HepG2 (cell line): Measurements from ENCODE around the gene GRIK3. TPM values are rescaled to one million over a fixed set of nuclear protein-coding genes. Genes with fewer than 3 reads are reported as not detected.
A peak's percentile ranks its signal among the peaks of the same experiment; 100 is the strongest.

Experiments used
- DNMT1 ChIP-seq: sonication (generic); formaldehyde crosslinking; IDR thresholded peaks from 2 replicates; pipeline ENCODE4 v1.5.1; 2020; ENCODE audit warnings: mild to moderate bottlenecking, missing genetic modification reagents
- FOXO1 ChIP-seq: sonication (generic); formaldehyde crosslinking; IDR thresholded peaks from 2 replicates; pipeline ENCODE4 v1.4.0; 2020; ENCODE audit warnings: missing genetic modification reagents
- HNRNPK ChIP-seq: fragments of 200-400 bp; formaldehyde crosslinking; IDR thresholded peaks from 2 replicates; pipeline ENCODE4 v1.6.1; 2018; ENCODE audit warnings: low read length, low read depth, moderate library complexity, mild to moderate bottlenecking; ENCODE audit not compliant: poor library complexity, severe bottlenecking
- MBD4 ChIP-seq: IDR thresholded peaks from 2 replicates; pipeline ENCODE4 v1.6.1; 2012; ENCODE audit warnings: low read length, inconsistent platforms, borderline replicate concordance
- MXD1 ChIP-seq: sonication (generic); formaldehyde crosslinking; IDR thresholded peaks from 2 replicates; pipeline ENCODE4 v1.4.0; 2020; ENCODE audit warnings: mild to moderate bottlenecking, missing genetic modification reagents
- NKX3-1 ChIP-seq: sonication (generic); formaldehyde crosslinking; IDR thresholded peaks from 2 replicates; pipeline ENCODE4 v1.5.0; 2020; ENCODE audit warnings: missing genetic modification reagents
- PCBP1 ChIP-seq: fragments of 200-400 bp; formaldehyde crosslinking; IDR thresholded peaks from 2 replicates; pipeline ENCODE4 v1.6.1; 2017; ENCODE audit warnings: mild to moderate bottlenecking, low read depth, low read length, borderline replicate concordance
- RAD21 ChIP-seq: fragments of 450-650 bp; formaldehyde crosslinking; IDR thresholded peaks from 2 replicates; pipeline ENCODE4 v1.5.0; 2020; ENCODE audit warnings: mild to moderate bottlenecking
- RXRB ChIP-seq: IDR thresholded peaks from 2 replicates; pipeline ENCODE4 v1.6.1; 2016; ENCODE audit warnings: borderline replicate concordance, missing genetic modification reagents, missing compliant biosample characterization
- SIX4 ChIP-seq: sonication (generic); formaldehyde crosslinking; IDR thresholded peaks from 2 replicates; pipeline ENCODE4 v1.4.0; 2020; ENCODE audit warnings: missing genetic modification reagents
- SRSF1 ChIP-seq: fragments of 200-400 bp; formaldehyde crosslinking; optimal IDR thresholded peaks from 2 replicates; pipeline ENCODE3; 2017; ENCODE audit warnings: mild to moderate bottlenecking, low read depth, low read length, moderate library complexity
- SRY ChIP-seq: sonication (generic); formaldehyde crosslinking; IDR thresholded peaks from 2 replicates; pipeline ENCODE4 v1.8.0; 2022; ENCODE audit warnings: mild to moderate bottlenecking, missing genetic modification reagents
- SUZ12 ChIP-seq: fragments of 150-350 bp; IDR thresholded peaks from 2 replicates; pipeline ENCODE4 v1.6.1; 2014; ENCODE audit warnings: low read depth, low read length
- TFE3 ChIP-seq: IDR thresholded peaks from 2 replicates; pipeline ENCODE4 v1.6.1; 2016
- YY1 ChIP-seq: IDR thresholded peaks from 2 replicates; pipeline ENCODE4 v1.6.1; 2011; ENCODE audit warnings: low read length, low read depth, moderate library complexity, mild to moderate bottlenecking; ENCODE audit not compliant: insufficient read depth, insufficient replicate concordance
- ZNF350 ChIP-seq: sonication (generic); formaldehyde crosslinking; IDR thresholded peaks from 2 replicates; pipeline ENCODE4 v1.4.0; 2020; ENCODE audit warnings: mild to moderate bottlenecking, low read depth, missing genetic modification reagents, borderline replicate concordance
- ZNF431 ChIP-seq: sonication (generic); formaldehyde crosslinking; IDR thresholded peaks from 2 replicates; pipeline ENCODE4 v1.9.0; 2022; ENCODE audit warnings: missing genetic modification reagents, low read depth, mild to moderate bottlenecking, borderline replicate concordance
- ZNF451 ChIP-seq: sonication (generic); formaldehyde crosslinking; IDR thresholded peaks from 2 replicates; pipeline ENCODE4 v1.5.0; 2020; ENCODE audit warnings: mild to moderate bottlenecking, missing genetic modification reagents
- ZNF644 ChIP-seq: IDR thresholded peaks from 2 replicates; pipeline ENCODE4 v1.6.1; 2016; ENCODE audit warnings: low read depth
- ZNF800 ChIP-seq: sonication (generic); formaldehyde crosslinking; IDR thresholded peaks from 2 replicates; pipeline ENCODE4 v1.4.0; 2020; ENCODE audit warnings: missing genetic modification reagents
- polyA plus RNA-seq, 8 experiments: library from polyadenylated mRNA; depleted of rRNA in 3 of 8; stranded (reverse) in 7 of 8; unstranded in 1 of 8; fragments of >200 nt; fragmentation: Illumina TruSeq in 4 of 8; extraction: Trizol in 4 of 8; gene quantifications; 2 replicates each; pipeline versions ENCODE4 v1.2.1 to v1.2.3, GENCODE V29; 2011 to 2016; ENCODE audit warnings: low read depth in 4 of 8, missing spikeins in 1 of 8, mixed read lengths in 1 of 8; ENCODE audit not compliant: insufficient read depth in 1 of 8
- total RNA-seq, 5 experiments: library from RNA; depleted of rRNA; stranded (reverse); fragments of >200 nt; fragmentation: Illumina TruSeq; extraction: Trizol; gene quantifications; 2 replicates each; pipeline ENCODE4 v1.2.3, GENCODE V29; 2016; ENCODE audit warnings: low read depth in 1 of 5
- TF ChIP-seq, protein P1 (sequence below): IDR thresholded peaks from 2 replicates; pipeline ENCODE4 v1.6.1; 2016; ENCODE audit warnings: low read depth, control low read depth
- TF ChIP-seq, protein P2 (sequence below): sonication (generic); formaldehyde crosslinking; IDR thresholded peaks from 2 replicates; pipeline ENCODE4 v1.8.1; 2023; ENCODE audit warnings: mild to moderate bottlenecking, inconsistent platforms, moderate library complexity, missing genetic modification reagents, borderline replicate concordance
- TF ChIP-seq, protein P3 (sequence below): IDR thresholded peaks from 2 replicates; pipeline ENCODE4 v1.6.1; 2012; ENCODE audit warnings: low read depth, low read length, improper control_type of control experiment

Gene GRIK3
- total and polyA plus RNA-seq, 2 of the 13 experiments (the other 11 are each of a cell fraction or from before 2014, with no cell fraction given) = not detected

- TF ChIP-seq, protein P1, sequence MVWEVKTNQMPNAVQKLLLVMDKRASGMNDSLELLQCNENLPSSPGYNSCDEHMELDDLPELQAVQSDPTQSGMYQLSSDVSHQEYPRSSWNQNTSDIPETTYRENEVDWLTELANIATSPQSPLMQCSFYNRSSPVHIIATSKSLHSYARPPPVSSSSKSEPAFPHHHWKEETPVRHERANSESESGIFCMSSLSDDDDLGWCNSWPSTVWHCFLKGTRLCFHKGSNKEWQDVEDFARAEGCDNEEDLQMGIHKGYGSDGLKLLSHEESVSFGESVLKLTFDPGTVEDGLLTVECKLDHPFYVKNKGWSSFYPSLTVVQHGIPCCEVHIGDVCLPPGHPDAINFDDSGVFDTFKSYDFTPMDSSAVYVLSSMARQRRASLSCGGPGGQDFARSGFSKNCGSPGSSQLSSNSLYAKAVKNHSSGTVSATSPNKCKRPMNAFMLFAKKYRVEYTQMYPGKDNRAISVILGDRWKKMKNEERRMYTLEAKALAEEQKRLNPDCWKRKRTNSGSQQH = no peak
- TF ChIP-seq YY1 = no peak
- TF ChIP-seq MBD4 = no peak
- TF ChIP-seq ZNF431 (CRISPR knock-in tag) = no peak
- no peak for TF ChIP-seq SRY (CRISPR knock-in tag)
- TF ChIP-seq HNRNPK = no peak
- TF ChIP-seq PCBP1 = no peak
- no peak for TF ChIP-seq ZNF644 (CRISPR knock-in tag)
- TF ChIP-seq, protein P2, sequence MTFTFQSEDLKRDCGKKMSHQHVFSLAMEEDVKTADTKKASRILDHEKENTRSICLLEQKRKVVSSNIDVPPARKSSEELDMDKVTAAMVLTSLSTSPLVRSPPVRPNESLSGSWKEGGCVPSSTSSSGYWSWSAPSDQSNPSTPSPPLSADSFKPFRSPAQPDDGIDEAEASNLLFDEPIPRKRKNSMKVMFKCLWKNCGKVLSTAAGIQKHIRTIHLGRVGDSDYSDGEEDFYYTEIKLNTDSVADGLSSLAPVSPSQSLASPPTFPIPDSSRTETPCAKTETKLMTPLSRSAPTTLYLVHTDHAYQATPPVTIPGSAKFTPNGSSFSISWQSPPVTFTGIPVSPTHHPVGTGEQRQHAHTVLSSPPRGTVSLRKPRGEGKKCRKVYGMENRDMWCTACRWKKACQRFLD (CRISPR knock-in tag) = no peak
- no peak for TF ChIP-seq FOXO1 (CRISPR knock-in tag)
- TF ChIP-seq ZNF350 = no peak
- peak; percentile 60; the same call in 1 of the 2 replicates for TF ChIP-seq NKX3-1 (CRISPR knock-in tag)
- no peak for TF ChIP-seq SRSF1
- no peak for TF ChIP-seq SUZ12
- TF ChIP-seq, protein P3, sequence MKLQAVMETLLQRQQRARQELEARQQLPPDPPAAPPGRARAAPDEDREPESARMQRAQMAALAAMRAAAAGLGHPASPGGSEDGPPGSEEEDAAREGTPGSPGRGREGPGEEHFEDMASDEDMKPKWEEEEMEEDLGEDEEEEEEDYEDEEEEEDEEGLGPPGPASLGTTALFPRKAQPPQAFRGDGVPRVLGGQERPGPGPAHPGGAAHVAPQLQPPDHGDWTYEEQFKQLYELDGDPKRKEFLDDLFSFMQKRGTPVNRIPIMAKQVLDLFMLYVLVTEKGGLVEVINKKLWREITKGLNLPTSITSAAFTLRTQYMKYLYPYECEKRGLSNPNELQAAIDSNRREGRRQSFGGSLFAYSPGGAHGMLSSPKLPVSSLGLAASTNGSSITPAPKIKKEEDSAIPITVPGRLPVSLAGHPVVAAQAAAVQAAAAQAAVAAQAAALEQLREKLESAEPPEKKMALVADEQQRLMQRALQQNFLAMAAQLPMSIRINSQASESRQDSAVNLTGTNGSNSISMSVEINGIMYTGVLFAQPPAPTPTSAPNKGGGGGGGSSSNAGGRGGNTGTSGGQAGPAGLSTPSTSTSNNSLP = no peak
- TF ChIP-seq RXRB (CRISPR knock-in tag) = 0 out of 2 replicates have a peak, but pooled peaks have one; percentile 22
- no peak for TF ChIP-seq DNMT1 (CRISPR knock-in tag)
- no peak for TF ChIP-seq RAD21 (CRISPR knock-in tag)
- no peak for TF ChIP-seq MXD1 (CRISPR knock-in tag)
- TF ChIP-seq ZNF800 (CRISPR knock-in tag) = no peak
- no peak for TF ChIP-seq ZNF451 (CRISPR knock-in tag)
- TF ChIP-seq TFE3 = peak; percentile 49; the same call in 1 of the 2 replicates
- TF ChIP-seq SIX4 (CRISPR knock-in tag) = no peak
These were observed 110.0 kb downstream of the GRIK3 start (continued) for GRCh38 chr1:36924282-36924811.
